RWPE1 (cell line): ENCODE results near the gene OR12D1.

Source experiments
- CTCF ChIA-PET: fragments of 350-600 bp; sonication (Branson Sonifier 250); formaldehyde crosslinking; extraction: SDS; loops from one replicate; lab custom pipeline; 2021; lab: Yijun Ruan, JAX
- POLR2A ChIA-PET: fragments of 400-600 bp; formaldehyde crosslinking; extraction: SDS; loops from one replicate; lab custom pipeline; 2020; ENCODE audit warnings: antibody characterized with exemption; ENCODE audit not compliant: low non-redundant PET; lab: Yijun Ruan, JAX
- DNase-seq: peaks from one replicate; pipeline ENCODE4 v3.0.0; 2012; ENCODE audit warnings: low spot score
- H3K27ac ChIP-seq: fragments of 450-650 bp; 2 replicates; pipeline ENCODE4 v1.5.1; 2017
- TF ChIP-seq, protein P1 (sequence below): fragments of 450-650 bp; conservative IDR thresholded peaks from 2 replicates; pipeline ENCODE4 v1.5.1; 2017; ENCODE audit warnings: low read depth, mild to moderate bottlenecking

OR12D1 gene

GRCh38 chr6:29414588-29414987 lies at the start of gene OR12D1:
TSS of gene OR12D1 (plus strand) at chr6:29414928.
- ChIA-PET POLR2A (no interaction called here), CTCF (interaction anchor here (0.8 kb wide), 1 partner anchor 174 kb away, joined by 3 read pairs; no protein-coding TSS in a partner anchor)
- TF ChIP-seq, protein P1, sequence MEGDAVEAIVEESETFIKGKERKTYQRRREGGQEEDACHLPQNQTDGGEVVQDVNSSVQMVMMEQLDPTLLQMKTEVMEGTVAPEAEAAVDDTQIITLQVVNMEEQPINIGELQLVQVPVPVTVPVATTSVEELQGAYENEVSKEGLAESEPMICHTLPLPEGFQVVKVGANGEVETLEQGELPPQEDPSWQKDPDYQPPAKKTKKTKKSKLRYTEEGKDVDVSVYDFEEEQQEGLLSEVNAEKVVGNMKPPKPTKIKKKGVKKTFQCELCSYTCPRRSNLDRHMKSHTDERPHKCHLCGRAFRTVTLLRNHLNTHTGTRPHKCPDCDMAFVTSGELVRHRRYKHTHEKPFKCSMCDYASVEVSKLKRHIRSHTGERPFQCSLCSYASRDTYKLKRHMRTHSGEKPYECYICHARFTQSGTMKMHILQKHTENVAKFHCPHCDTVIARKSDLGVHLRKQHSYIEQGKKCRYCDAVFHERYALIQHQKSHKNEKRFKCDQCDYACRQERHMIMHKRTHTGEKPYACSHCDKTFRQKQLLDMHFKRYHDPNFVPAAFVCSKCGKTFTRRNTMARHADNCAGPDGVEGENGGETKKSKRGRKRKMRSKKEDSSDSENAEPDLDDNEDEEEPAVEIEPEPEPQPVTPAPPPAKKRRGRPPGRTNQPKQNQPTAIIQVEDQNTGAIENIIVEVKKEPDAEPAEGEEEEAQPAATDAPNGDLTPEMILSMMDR: no peak
- H3K27ac ChIP-seq: no peak within 1 kb of the TSS
- peak; percentile 4 for DNase-seq

DNA sequence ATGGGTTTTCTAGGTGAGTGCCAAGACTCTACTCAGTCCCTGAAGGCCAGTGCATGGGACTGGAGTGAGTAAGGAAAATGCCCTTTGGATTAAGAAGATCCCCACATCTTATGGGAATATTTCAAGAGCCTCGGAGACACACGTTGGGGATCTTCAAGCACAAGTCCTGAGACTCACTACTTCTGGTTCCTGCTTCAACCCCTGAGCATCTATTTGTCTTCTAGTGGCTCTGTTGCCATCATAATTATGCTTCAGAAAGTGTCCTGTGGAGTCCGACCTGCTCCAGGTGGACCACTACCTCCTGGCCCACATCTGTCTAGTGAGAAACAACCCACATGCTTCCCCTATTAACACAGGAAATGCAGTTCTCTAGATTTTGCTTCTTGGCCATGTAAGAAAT lies 46.0 kb upstream of the OR12D1 start, which contains the start of gene OR5V1:
Gene OR5V1, minus strand, starts transcription at position 101 of the 400 bp plus-strand sequence. CDS start 12,670 bp downstream, outside the sequence.
- CTCF ChIA-PET: no interaction called here
- TF ChIP-seq, protein P1: no peak
- H3K27ac ChIP-seq: no peak within 1 kb of the TSS
- DNase-seq: no peak
- POLR2A ChIA-PET: no interaction called here

- DNase-seq: no peak
- H3K27ac ChIP-seq: no peak within 1 kb of the TSS
- TF ChIP-seq, protein P1: no peak
- CTCF ChIA-PET: no interaction called here
- POLR2A ChIA-PET: interaction anchor here (0.5 kb wide), 1 partner anchor 370 kb away, joined by 6 read pairs; the partner anchor contains the start of gene ZNF311
Measured at GRCh38 chr6:29375191-29375590, 39.5 kb upstream of the OR12D1 start, which contains the start of gene OR12D3. TSS of gene OR12D3 (minus strand) at chr6:29375291. CDS start at chr6:29375287, 4 bp downstream.

DNA sequence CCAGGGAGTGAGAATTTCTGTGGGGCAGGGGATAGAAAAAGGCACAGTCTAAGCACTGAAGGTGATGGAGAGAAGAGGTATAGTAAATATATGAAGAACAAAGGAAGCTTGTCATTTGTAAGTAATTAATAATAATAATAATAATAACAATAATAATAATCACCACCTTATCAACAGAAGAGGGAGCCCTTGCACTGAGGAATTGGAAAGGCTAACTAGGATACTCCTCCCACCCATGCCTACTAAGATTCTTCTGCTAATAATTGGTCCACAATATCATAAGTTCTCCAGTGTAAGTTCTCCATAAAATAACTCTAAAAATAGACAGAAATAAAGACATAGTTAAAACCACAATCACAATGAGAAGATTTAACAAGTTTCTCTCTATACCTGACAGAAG lies 38.7 kb upstream of the OR12D1 start:
- peak; percentile 29 for DNase-seq
- CTCF ChIA-PET: interaction anchor here (0.7 to 1.3 kb wide), 2 partner anchors 213 to 296 kb away, joined by 3 to 4 read pairs; no protein-coding TSS in a partner anchor
- H3K27ac ChIP-seq: no peak overlapping the region
- TF ChIP-seq, protein P1: no peak
- POLR2A ChIA-PET: no interaction called here

GRCh38 chr6:29388533-29388932 lies 26.2 kb upstream of the OR12D1 start:
- ChIA-PET POLR2A (no interaction called here), CTCF (no interaction called here)
- TF ChIP-seq, protein P1: no peak
- no peak for DNase-seq
- no peak overlapping the region for H3K27ac ChIP-seq

DNA sequence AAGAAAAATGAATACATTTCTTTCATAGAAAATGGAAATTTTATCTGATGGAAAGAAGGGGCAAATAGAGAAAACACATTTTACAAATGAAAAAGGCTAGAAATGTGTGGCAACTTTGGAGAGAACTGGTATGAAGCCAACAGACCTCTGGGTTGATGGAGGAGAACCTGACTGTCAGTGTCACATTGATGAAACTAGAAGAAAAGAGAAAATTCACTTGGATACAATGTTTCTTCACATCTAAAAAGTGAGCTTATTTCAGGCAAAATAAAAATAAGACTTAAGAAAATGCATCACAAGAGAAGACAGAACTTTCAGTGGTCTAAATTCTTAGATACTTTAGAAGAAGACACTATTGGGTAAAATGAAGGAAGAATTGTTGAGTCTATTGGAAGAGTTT lies 19.4 kb upstream of the OR12D1 start, which contains the start of gene OR12D2:
Gene OR12D2, plus strand, starts transcription at position 301 of the 400 bp plus-strand sequence. CDS start 1,069 bp downstream, outside the sequence.
- ChIA-PET POLR2A (no interaction called here), CTCF (interaction anchor here (0.5 kb wide), 1 partner anchor 18 kb away, joined by 3 read pairs; no protein-coding TSS in a partner anchor)
- no peak for DNase-seq
- TF ChIP-seq, protein P1: no peak
- H3K27ac ChIP-seq: no peak within 1 kb of the TSS
